Kidney epithelial cell (primary cell): ENCODE results near the gene SIT1. TPM values are rescaled to one million over a fixed set of nuclear protein-coding genes. Genes with fewer than 3 reads are reported as not detected.

Source experiments
- DNase-seq: peaks from one replicate; pipeline ENCODE4 v3.0.0-alpha.2; 2010; ENCODE audit warnings: low read depth
- H3K27me3 ChIP-seq: 2 replicates; pipeline ENCODE4 v1.6.0; 2011; ENCODE audit warnings: low read length; ENCODE audit not compliant: control insufficient read depth, insufficient read depth
- H3K36me3 ChIP-seq: 2 replicates; pipeline ENCODE4 v1.5.1; 2011; ENCODE audit warnings: low read length; ENCODE audit not compliant: control insufficient read depth, insufficient read depth
- H3K4me3 ChIP-seq: 2 replicates; pipeline ENCODE4 v1.5.1; 2011; ENCODE audit warnings: low read depth, mild to moderate bottlenecking, control low read depth, low read length
- total RNA-seq: library from RNA; depleted of rRNA; stranded (reverse); fragments of >200 nt; gene quantifications from 2 replicates; pipeline ENCODE4 v1.2.3, GENCODE V29; 2015
- TF ChIP-seq, protein P1 (sequence below): IDR thresholded peaks from 2 replicates; pipeline ENCODE4 v1.5.1; 2011; ENCODE audit warnings: mild to moderate bottlenecking, moderate library complexity, low read length, control low read depth, inconsistent platforms; ENCODE audit not compliant: insufficient read depth, poor library complexity, severe bottlenecking

SIT1 gene
- total RNA-seq, 1 donor from 2014 or later, result not detected

DNA sequence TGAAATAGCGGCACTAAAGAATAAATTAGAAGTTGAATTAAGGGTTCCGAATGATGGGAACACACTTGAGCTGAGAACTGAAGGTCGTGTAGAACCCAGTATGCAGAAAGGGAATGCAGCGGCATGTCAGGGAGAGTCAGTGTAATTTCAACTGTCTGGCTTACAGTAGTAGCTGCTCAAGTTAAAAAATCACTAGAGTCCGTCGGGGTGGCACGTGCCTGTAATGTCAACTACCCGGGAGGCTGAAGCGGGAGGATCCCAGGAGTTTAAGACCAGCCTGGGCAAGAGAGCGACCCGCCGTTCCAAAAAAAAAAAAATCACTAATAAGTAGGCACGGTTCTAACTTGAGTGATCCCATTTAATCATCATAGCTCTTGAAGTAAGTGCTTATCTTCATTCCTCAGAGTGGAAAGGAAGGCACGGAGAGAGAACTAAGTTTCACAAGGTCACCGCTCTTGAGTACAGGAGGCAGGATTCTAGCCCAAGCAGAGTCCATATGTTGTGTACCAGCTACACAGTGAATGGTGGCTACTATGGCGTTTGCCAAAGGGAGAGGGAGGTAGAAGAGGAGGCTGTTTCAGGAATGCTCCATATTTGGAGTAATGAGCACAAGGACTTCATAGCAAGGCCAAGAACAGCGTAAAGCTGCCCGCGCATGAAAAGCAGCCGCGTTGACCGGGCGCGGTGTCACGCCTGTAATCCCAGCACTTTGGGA, 6.3 kb upstream of the SIT1 start:
- TF ChIP-seq, protein P1, sequence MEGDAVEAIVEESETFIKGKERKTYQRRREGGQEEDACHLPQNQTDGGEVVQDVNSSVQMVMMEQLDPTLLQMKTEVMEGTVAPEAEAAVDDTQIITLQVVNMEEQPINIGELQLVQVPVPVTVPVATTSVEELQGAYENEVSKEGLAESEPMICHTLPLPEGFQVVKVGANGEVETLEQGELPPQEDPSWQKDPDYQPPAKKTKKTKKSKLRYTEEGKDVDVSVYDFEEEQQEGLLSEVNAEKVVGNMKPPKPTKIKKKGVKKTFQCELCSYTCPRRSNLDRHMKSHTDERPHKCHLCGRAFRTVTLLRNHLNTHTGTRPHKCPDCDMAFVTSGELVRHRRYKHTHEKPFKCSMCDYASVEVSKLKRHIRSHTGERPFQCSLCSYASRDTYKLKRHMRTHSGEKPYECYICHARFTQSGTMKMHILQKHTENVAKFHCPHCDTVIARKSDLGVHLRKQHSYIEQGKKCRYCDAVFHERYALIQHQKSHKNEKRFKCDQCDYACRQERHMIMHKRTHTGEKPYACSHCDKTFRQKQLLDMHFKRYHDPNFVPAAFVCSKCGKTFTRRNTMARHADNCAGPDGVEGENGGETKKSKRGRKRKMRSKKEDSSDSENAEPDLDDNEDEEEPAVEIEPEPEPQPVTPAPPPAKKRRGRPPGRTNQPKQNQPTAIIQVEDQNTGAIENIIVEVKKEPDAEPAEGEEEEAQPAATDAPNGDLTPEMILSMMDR, result no peak
- Histone ChIP-seq H3K27me3 (no peaks in the 10 kb centered on the region), H3K4me3 (peak overlapping the region; percentile 46), H3K36me3 (peaks cover 2% of the 10 kb centered on the region)
- DNase-seq, result no peak

DNA sequence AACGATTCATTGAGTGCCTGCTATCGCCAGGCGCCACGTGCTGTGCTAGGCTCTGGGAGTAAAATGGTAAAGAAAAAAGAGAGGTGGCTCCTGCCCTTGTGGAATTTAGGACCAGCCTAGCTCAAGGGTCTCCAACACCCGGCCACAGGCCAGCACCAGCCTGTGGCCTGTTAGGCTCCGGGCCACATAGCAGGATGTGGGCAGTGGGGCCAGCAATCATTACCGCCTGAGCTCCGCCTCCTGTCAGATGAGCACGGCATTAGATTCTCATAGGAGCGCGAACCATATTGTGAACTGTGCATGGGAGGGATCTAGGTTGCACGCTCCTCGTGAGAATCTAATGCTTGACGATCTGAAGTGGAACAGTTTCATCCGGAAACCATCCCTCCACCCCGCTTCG, 5.6 kb upstream of the SIT1 start:
- H3K27me3 ChIP-seq, result no peaks in the 10 kb centered on the region
- H3K36me3 ChIP-seq, result peaks cover 2% of the 10 kb centered on the region
- DNase-seq, result no peak
- TF ChIP-seq, protein P1, result no peak
- H3K4me3 ChIP-seq, result no peak overlapping the region

DNA sequence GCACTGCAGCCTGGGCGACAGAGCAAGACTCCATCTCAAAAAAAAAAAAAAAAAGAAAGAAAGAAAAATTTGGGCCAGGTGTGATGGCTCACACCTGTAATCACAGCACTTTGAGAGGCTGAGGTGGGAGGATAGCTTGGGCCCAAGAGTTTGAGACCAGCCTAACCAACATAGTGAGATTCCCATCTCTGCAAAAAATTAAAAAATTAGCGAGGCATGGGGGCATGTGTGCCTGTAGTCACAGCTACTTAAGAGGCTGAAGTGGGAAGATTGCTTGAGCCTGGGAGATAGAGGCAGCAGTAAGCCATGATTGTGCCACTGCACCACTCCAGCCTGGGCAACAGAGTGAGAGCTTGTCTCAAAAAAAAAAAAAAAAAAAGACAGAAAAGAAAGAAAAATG, 2.9 kb upstream of the SIT1 start:
- Histone ChIP-seq H3K27me3 (no peaks in the 10 kb centered on the region), H3K36me3 (no peaks in the 10 kb centered on the region), H3K4me3 (no peak overlapping the region)
- TF ChIP-seq, protein P1, result no peak
- no peak for DNase-seq

DNA sequence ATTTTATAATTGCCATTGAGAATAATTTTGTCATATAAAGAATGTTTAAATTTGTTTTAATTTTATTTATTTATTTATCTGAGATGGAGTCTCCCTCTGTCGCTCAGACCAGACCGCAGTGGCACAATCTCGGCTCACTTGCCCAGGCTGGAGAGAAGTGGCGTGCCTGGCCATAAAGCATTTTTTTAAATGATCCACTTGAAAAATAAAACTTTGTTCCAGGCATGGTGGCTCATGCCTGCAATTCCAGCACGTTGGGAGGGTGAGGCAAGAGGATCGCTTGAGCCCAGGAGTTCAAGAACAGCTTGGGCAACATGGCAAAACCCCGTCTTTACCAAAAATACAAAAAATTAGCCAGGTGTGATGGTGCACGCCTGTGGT, 2.1 kb upstream of the SIT1 start:
- no peak overlapping the region for H3K4me3 ChIP-seq
- no peaks in the 10 kb centered on the region for H3K27me3 ChIP-seq
- no peaks in the 10 kb centered on the region for H3K36me3 ChIP-seq
- TF ChIP-seq, protein P1, result no peak
- DNase-seq, result no peak

DNA sequence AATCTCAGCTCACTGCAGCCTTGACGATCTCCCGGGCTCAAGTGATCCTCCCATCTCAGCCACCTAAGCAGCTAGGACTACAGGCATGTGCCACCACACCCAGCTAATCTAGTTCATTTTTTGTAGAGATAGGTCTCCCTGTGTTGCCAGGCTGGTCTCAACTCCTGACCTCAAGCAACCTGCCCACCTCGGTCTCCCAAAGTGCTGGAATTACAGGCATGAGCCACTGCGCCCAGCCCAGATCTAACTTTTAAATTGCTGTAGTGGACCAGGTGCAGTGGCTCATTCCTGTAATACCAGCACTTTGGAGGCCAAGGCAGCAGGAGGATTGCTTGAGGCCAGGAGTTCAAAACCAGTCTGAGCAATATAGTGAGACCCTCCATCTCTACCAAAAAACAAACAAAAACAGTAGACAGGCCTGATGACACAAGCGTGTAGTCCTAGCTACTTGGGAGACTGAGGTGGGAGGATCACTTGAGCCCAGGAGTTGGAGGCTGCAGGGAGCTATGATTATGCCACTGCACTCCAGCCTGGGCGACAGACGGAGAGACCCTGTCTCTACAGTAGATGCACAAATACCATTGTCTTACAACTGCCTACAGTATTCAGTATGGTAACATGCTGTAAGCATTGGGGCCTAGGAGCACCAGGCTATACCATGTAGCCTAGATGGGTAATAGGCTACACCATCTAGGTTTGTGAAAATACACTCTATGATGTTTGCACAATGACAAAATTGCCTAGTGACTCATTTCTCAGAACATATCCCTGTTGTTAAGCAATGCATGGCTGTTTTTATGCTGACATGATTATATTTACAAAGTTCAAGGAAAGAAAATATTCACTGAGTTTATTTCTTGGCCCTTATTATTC, 1.5 kb upstream of the SIT1 start:
- DNase-seq, result no peak
- TF ChIP-seq, protein P1, result no peak

More for the DNA sequence above, 1.5 kb upstream of the SIT1 start:
- Histone ChIP-seq H3K36me3 (no peaks in the 10 kb centered on the region), H3K4me3 (no peak overlapping the region), H3K27me3 (no peaks in the 10 kb centered on the region)
